ENCODE measurements around the gene ARHGAP9.

DNA sequence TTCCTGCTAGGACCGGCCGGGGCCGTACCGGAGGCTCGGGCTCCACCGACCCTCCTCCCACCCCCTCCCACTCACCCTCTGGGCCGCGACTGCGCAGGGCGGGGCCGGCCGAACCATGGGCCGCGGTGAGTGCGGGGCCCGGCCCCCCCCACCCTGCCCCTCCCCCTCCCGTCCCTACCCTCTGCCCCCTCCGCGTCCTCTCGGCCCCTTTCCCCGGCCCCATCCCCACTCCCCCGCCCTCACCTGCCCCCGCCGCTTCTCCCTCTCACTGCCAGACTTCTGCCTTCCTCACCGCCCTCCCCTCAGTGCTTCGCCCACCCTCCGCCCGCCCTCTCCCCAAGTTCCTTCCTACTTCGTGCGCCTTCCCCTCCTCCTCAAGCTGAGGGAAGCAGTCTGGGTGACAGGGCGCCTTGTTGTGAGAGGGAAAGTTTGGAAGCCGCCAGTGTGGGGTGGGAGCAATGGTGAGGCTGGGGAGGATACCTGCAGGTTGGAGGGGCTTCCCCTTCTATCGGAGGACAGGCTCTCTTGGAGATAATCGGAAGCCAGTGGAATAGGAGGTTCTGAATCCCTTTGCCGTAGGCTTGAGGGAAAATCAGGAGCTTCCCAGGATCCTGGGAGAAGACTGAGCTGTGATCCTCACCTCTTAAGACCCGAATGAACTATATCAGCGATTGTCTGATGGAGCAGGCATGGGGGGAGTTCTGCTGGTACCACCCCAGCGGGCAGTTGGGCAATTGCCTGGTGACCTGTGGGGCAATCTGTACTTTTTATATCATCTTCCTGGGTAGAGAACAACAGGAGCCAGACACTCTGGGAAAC, 43.4 kb upstream of the ARHGAP9 start:
- TF ChIP-seq, protein P1, sequence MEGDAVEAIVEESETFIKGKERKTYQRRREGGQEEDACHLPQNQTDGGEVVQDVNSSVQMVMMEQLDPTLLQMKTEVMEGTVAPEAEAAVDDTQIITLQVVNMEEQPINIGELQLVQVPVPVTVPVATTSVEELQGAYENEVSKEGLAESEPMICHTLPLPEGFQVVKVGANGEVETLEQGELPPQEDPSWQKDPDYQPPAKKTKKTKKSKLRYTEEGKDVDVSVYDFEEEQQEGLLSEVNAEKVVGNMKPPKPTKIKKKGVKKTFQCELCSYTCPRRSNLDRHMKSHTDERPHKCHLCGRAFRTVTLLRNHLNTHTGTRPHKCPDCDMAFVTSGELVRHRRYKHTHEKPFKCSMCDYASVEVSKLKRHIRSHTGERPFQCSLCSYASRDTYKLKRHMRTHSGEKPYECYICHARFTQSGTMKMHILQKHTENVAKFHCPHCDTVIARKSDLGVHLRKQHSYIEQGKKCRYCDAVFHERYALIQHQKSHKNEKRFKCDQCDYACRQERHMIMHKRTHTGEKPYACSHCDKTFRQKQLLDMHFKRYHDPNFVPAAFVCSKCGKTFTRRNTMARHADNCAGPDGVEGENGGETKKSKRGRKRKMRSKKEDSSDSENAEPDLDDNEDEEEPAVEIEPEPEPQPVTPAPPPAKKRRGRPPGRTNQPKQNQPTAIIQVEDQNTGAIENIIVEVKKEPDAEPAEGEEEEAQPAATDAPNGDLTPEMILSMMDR (conservative IDR thresholded peaks at IDR 0.05), result no peak
- TF ChIP-seq ZFX (IDR thresholded peaks at IDR 0.05), result no peak
